Upper lobe of right lung (tissue), 1 donor: Measurements from ENCODE around the gene GPC3. TPM values are rescaled to one million over a fixed set of nuclear protein-coding genes. Genes with fewer than 3 reads are reported as not detected.

Experiments
- ATAC-seq: fragments of 200-7000 bp; cut with Tn5 transposase; one replicate; pipeline ENCODE4 v1.9.1; 2020; ENCODE audit warnings: mild to moderate bottlenecking, moderate library complexity
- DNase-seq: peaks from one replicate; pipeline ENCODE4 v3.0.0-alpha.2; 2020
- H3K27ac ChIP-seq: fragments of 200-600 bp; one replicate; pipeline ENCODE4 v1.8.0; 2022
- H3K27me3 ChIP-seq: fragments of 200-600 bp; one replicate; pipeline ENCODE4 v1.8.0; 2022; ENCODE audit warnings: mild to moderate bottlenecking
- H3K36me3 ChIP-seq: fragments of 200-600 bp; one replicate; pipeline ENCODE4 v1.8.0; 2022
- H3K4me1 ChIP-seq: fragments of 200-600 bp; one replicate; pipeline ENCODE4 v1.8.0; 2022
- H3K4me3 ChIP-seq: fragments of 200-600 bp; one replicate; pipeline ENCODE4 v1.8.0; 2022; ENCODE audit warnings: mild to moderate bottlenecking
- H3K9me3 ChIP-seq: fragments of 200-600 bp; one replicate; pipeline ENCODE4 v1.8.0; 2022
- intact Hi-C: fragments of 100-400 bp; cut with DNase I; formaldehyde crosslinking; loops from one replicate; pipeline ENCODE4 v1.11.0; 2022
- total RNA-seq: library from RNA; stranded (reverse); fragmentation: NEBNext Ultra II Directional; extraction: Animal tissue kit (Norgen Biotek cat#: 25700); gene quantifications from one replicate; pipeline ENCODE4 v1.2.1, GENCODE V29; 2021
- TF ChIP-seq, protein P1 (sequence below): fragments of 200-600 bp; IDR thresholded peaks from one replicate; pipeline ENCODE4 v1.8.0; 2022; ENCODE audit warnings: antibody characterized with exemption
- donor health status: DM: no; HTN: yes; CAD: no; lungs with severe emphysema.

Gene GPC3
- total RNA-seq, 1 donor from 2014 or later = 67.7 TPM

- DNase-seq (no peak), ATAC-seq (peak; percentile 70)
- no peaks in the 10 kb centered on the region for H3K36me3 ChIP-seq
- no peaks in the 10 kb centered on the region for H3K4me1 ChIP-seq
- H3K27ac ChIP-seq = peak overlapping the region; percentile 63
- intact Hi-C loops = no loop called here
- TF ChIP-seq, protein P1, sequence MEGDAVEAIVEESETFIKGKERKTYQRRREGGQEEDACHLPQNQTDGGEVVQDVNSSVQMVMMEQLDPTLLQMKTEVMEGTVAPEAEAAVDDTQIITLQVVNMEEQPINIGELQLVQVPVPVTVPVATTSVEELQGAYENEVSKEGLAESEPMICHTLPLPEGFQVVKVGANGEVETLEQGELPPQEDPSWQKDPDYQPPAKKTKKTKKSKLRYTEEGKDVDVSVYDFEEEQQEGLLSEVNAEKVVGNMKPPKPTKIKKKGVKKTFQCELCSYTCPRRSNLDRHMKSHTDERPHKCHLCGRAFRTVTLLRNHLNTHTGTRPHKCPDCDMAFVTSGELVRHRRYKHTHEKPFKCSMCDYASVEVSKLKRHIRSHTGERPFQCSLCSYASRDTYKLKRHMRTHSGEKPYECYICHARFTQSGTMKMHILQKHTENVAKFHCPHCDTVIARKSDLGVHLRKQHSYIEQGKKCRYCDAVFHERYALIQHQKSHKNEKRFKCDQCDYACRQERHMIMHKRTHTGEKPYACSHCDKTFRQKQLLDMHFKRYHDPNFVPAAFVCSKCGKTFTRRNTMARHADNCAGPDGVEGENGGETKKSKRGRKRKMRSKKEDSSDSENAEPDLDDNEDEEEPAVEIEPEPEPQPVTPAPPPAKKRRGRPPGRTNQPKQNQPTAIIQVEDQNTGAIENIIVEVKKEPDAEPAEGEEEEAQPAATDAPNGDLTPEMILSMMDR = no peak
- no peaks in the 10 kb centered on the region for H3K9me3 ChIP-seq
- H3K27me3 ChIP-seq = no peaks in the 10 kb centered on the region
- no peak overlapping the region for H3K4me3 ChIP-seq
Measured at GRCh38 chrX:133676344-133677122, 308.9 kb downstream of the GPC3 start.

- TF ChIP-seq, protein P1 = no peak
- intact Hi-C loops = no loop called here
- no peaks in the 10 kb centered on the region for H3K36me3 ChIP-seq
- no peaks in the 10 kb centered on the region for H3K27me3 ChIP-seq
- H3K27ac ChIP-seq = peak overlapping the region; percentile 47
- no peaks in the 10 kb centered on the region for H3K9me3 ChIP-seq
- no peak overlapping the region for H3K4me3 ChIP-seq
- ATAC-seq (peak; percentile 87), DNase-seq (no peak)
- H3K4me1 ChIP-seq = no peaks in the 10 kb centered on the region
Measured at GRCh38 chrX:133674726-133675470, 310.5 kb downstream of the GPC3 start.

GRCh38 chrX:133670383-133670782, 315.0 kb downstream of the GPC3 start:
- ATAC-seq (peak; percentile 74), DNase-seq (no peak)
- H3K4me1 ChIP-seq = no peaks in the 10 kb centered on the region
- H3K27ac ChIP-seq = no peak overlapping the region
- no peaks in the 10 kb centered on the region for H3K27me3 ChIP-seq
- no peaks in the 10 kb centered on the region for H3K9me3 ChIP-seq
- H3K4me3 ChIP-seq = no peak overlapping the region
- TF ChIP-seq, protein P1 = peak; percentile 62
- intact Hi-C loops = no loop called here
- H3K36me3 ChIP-seq = no peaks in the 10 kb centered on the region

DNA sequence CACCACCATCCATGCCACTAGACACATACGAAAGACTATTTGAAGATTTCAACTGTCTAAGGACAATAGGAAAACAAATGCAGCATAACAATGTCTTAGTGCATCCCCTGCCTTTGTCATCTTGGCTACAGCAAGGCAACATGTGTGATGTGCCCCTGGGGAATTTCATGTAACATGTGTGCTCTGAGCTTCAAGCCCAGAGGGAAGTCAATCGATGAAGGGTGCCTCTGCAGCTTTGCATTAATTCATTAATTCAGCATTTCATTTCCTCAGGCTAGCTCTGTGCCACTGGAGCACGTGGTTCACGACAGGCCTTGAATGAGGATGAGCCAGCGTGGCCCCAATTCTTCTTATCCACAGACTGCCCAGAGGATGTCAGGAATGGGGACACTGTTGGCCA, 316.2 kb downstream of the GPC3 start:
- Histone ChIP-seq H3K4me3 (no peak overlapping the region), H3K36me3 (no peaks in the 10 kb centered on the region), H3K9me3 (no peaks in the 10 kb centered on the region), H3K4me1 (no peaks in the 10 kb centered on the region), H3K27me3 (no peaks in the 10 kb centered on the region), H3K27ac (no peak overlapping the region)
- ATAC-seq (no peak), DNase-seq (no peak)
- intact Hi-C loops = no loop called here
- TF ChIP-seq, protein P1 = no peak

- H3K36me3 ChIP-seq = no peaks in the 10 kb centered on the region
- no peaks in the 10 kb centered on the region for H3K4me1 ChIP-seq
- H3K27me3 ChIP-seq = no peaks in the 10 kb centered on the region
- ATAC-seq (peak; percentile 39), DNase-seq (no peak)
- intact Hi-C loops = no loop called here
- H3K27ac ChIP-seq = no peak overlapping the region
- H3K9me3 ChIP-seq = no peaks in the 10 kb centered on the region
- H3K4me3 ChIP-seq = no peak overlapping the region
- TF ChIP-seq, protein P1 = no peak
Measured at GRCh38 chrX:133668225-133668931, 317.0 kb downstream of the GPC3 start.
